HG03571 (cell line): ENCODE measurements around the gene SMIM35.

ENCODE experiments used
- ATAC-seq: cut with Tn5 transposase; IDR thresholded peaks from one replicate; pipeline ENCODE4 v1.9.1; 2021; ENCODE audit not compliant: unreplicated experiment

SMIM35 gene

DNA sequence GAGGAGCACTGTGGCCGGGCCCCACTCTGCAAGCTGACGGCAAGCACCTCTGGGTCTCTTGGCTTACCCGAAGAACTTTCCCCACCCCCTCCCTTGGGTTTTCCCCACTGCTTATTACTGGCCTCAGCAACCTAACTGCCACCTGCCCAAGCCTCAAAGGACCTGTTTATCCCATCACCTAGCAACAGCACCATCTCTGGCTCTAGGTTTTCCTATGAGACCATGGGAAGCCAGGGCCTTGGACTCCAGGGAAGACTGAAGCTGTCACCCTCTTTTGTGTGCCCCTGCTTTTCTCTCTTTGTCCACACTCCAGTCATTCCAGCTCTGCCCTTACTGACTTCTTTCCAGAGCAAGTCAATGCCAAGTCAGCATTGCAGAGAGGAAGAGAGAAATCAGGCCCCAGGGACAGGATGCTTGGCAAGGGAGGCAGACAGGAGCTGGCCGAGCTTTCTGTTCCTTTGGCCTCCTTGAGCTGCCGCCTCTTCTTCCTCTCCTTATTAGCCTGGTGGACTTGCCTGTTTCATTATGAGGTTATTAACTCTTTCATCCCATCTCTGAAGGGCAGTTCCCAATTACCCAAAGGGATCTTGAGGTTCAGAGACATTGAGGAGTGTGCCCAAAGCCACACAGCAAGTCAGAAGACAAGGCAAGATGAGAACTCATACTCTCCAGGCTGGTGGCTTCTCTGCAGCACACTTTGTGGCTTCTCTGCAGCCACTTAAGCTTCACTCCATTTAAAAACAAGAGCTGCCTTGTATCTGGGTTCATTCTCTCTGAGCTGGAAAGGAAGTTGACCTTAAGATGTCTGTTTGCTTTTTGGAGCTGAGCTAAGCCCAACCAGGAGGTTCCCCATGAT is at the start of gene SMIM35:
Gene SMIM35 (minus strand): TSS at position 51 of the 856 bp plus-strand sequence. CDS start 206 bp downstream, outside the sequence.
- ATAC-seq: no peak

GRCh38 chr11:118136341-118136740 is 49.6 kb upstream of the SMIM35 start:
- ATAC-seq: no peak

GRCh38 chr11:118135796-118136165 is 49.0 kb upstream of the SMIM35 start:
- ATAC-seq: no peak

DNA sequence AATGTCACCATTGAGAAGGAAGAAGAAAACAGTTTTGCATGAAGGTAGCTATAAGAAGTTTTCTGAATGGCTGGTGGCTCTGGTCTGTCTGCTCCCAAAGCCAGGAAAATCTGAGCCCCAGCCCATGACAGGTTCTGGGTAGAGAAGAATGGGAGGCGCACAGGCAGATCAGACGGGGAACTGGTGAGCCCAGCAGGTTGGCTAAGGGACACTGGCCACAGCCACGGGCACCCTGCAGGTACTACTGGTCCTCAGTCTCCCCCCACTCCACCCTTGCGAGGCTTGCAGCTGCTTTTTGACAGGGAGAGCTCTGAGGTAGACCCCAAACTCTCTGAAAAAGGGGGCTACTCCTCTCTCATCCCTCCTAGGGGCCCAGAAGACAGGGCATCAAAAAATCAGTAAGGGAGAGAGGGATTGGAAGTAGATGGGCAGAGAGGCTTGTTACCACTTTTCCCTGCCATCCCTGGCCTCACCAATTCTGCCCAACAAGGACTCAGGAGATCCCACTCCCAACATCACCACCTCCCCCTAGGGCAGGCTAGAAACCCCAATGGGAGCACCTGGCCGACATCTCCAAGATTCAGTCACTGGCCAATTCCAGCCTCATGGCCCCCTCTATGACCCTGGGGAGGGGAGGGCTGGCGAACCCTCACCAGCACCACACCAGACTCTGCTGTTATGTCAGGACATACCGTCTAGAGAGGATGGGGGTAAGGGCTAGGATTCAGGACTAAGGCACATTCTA is 48.5 kb upstream of the SMIM35 start:
- ATAC-seq: no peak

DNA sequence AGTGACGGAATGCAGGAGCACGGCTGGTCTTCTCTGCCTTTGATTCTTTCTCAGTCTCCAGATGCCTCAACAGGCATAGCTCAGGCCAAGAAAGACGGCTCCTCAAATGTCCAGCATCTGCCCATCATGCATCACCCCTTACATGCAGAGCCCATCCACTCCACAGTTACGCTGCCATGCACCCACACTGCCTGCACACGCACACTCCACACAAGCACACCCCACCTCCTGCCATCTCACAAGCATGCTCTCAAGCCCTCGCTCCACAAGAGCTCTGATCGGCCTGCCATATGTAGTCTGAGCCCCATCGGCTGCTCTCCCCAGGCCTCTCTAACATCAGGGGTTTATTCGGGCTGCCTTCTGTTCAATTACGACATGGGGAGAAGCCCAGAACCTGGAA is 47.1 kb upstream of the SMIM35 start:
- no peak for ATAC-seq

- no peak for ATAC-seq
Measured at GRCh38 chr11:118132385-118133151, 45.8 kb upstream of the SMIM35 start.

GRCh38 chr11:118129471-118130172 is 42.9 kb upstream of the SMIM35 start:
- no peak for ATAC-seq

- ATAC-seq: no peak
Measured at GRCh38 chr11:118128721-118129470, 42.1 kb upstream of the SMIM35 start.

GRCh38 chr11:118128310-118128709 is 41.5 kb upstream of the SMIM35 start:
- no peak for ATAC-seq

- ATAC-seq: no peak
Measured at GRCh38 chr11:118126082-118126838, 39.5 kb upstream of the SMIM35 start.

GRCh38 chr11:118124929-118125535 is 38.3 kb upstream of the SMIM35 start:
- no peak for ATAC-seq

DNA sequence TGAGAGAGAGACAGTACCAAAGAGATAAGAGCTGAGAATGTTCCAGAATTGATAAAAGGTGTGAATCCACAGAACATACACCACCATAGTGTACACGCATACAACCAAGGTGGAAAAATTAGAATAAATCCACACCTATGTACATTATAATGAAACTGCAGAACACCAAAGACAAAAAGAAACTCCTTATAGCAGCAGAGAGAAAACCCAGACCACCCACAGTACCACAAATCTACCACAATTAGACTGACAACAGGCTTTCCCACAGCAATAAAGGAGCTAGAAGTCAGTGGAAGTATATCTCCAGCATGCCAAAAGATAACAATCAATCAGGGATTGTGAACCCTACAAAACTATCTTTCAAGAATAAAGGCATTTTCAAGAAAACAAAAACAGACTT is 34.0 kb upstream of the SMIM35 start:
- no peak for ATAC-seq

- ATAC-seq: no peak
Measured at GRCh38 chr11:118117790-118118601, 31.2 kb upstream of the SMIM35 start.

- ATAC-seq: no peak
Measured at GRCh38 chr11:118115048-118115447, 28.3 kb upstream of the SMIM35 start.

- no peak for ATAC-seq
Measured at GRCh38 chr11:118114266-118114665, 27.5 kb upstream of the SMIM35 start.

DNA sequence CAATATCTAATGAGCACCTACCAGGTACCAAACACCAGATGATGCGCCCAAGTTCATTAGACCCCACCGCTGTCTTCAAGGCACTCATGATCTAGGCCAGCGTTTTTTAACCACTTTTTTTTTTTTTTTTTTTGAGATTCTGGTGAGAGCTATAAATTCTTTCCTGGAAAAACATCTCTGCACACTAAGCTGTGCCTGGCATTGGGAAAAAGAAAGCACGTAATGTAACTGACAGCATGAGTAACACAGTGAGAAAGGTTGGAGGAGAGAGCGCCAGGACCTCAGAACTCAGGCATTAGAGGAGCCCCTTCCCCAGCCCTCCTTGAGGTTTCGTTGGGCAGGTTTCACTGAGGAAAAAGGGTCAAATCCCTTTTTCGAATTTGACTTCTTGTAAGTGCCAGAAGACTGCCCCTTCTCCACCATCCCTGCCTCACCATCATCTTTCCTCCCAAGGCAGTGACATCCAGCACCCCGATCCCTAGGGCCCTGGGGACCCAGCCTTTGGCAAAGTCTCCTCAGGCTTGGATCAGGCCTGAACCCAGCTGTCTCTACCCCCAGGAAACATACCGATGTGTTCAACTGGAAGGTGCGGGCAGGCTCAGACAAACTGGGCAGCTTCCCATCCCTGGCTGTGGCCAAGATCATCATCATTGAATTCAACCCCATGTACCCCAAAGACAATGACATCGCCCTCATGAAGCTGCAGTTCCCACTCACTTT is 26.1 kb upstream of the SMIM35 start:
- no peak for ATAC-seq

- ATAC-seq: no peak
Measured at GRCh38 chr11:118111744-118112035, 24.9 kb upstream of the SMIM35 start.
